ENCODE data around the gene TTYH1.

DNA sequence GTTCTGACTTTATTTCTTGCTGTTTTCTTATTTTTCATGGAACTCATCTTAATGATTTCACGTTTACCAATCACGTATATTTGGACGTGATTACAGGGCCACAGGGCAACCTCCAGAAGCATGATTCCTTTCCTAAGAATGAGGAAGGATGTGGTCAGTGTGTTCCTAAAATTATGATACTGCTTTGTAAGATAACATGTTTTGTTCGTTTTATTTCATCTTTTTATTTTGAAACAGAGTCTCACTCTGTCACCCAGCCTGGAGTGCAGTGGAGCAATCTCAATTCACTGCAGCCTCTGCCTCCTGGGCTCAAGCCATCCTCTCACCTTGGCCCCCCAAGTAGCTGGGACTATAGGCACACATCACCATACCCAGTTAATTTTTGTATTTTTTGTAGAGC lies 25.7 kb upstream of the TTYH1 start:
- TF ChIP-seq CTCF (IDR thresholded peaks at IDR 0.05) (no peak), POLR2AphosphoS5 (IDR thresholded peaks at IDR 0.05) (no peak)

Data from breast epithelium (tissue), 3 donors.